GM12878 (cell line): Measurements from ENCODE around the gene TIMP4. TPM values are rescaled to one million over a fixed set of nuclear protein-coding genes. Genes with fewer than 3 reads are reported as not detected.

ENCODE experiments used
- ATAC-seq: fragments of 200-7000 bp; cut with Tn5 transposase; 3 replicates; pipeline ENCODE4 v1.9.1; 2020; ENCODE audit warnings: mild to moderate bottlenecking, moderate library complexity
- BruUV-seq: library from RNA; stranded (reverse); fragments of 400-500 nt; replicated peaks from 2 replicates; lab custom pipeline; 2021; lab: Mats Ljungman, UMichigan
- CTCF ChIA-PET: fragments of 300-600 bp; sonication (Branson Sonifier 250); formaldehyde crosslinking; extraction: SDS; loops from one replicate; lab custom pipeline; 2021; ENCODE audit warnings: inconsistent platforms; lab: Yijun Ruan, JAX
- POLR2A ChIA-PET: fragments of 350-600 bp; formaldehyde crosslinking; extraction: SDS; loops from one replicate; lab custom pipeline; 2021; ENCODE audit warnings: inconsistent platforms; lab: Charles Lee
- RAD21 ChIA-PET: fragments of 300-600 bp; sonication (Branson Sonifier 250); formaldehyde crosslinking; loops from one replicate; lab custom pipeline; 2023; ENCODE audit warnings: antibody characterized with exemption; ENCODE audit not compliant: unreplicated experiment; lab: Charles Lee
- SMC1A ChIA-PET: fragments of 300-600 bp; sonication (Branson Sonifier 250); formaldehyde crosslinking; loops from one replicate; lab custom pipeline; 2023; ENCODE audit not compliant: unreplicated experiment, uncharacterized antibody; lab: Charles Lee
- DNase-seq: peaks from one replicate; pipeline ENCODE4 v3.0.0-alpha.2; 2011; ENCODE audit warnings: low read depth, low spot score
- FAIRE-seq: peaks from 3 replicates; lab custom pipeline; 2011; peaks lifted over from hg19 to GRCh38; lab: Jason Lieb, UNC
- H2AFZ ChIP-seq: 2 replicates; pipeline ENCODE4 v1.6.0; 2011; ENCODE audit warnings: low read depth, low read length, control low read depth; ENCODE audit not compliant: control insufficient read depth
- H3K27ac ChIP-seq: 2 replicates; pipeline ENCODE4 v1.5.1; 2011; ENCODE audit warnings: control low read depth; ENCODE audit not compliant: control insufficient read depth, insufficient read depth
- H3K27me3 ChIP-seq, 2 experiments: replicated peaks in 1 of 2; 2 replicates each; pipeline versions ENCODE4 v1.6.0 to v1.6.1; 2011; ENCODE audit warnings: low read length in 1 of 2; ENCODE audit not compliant: control insufficient read depth in 2 of 2, insufficient read depth in 2 of 2
- H3K36me3 ChIP-seq, 2 experiments: 2 replicates each; pipeline ENCODE4 v1.5.1; 2011; ENCODE audit warnings: low read length in 1 of 2; ENCODE audit not compliant: control insufficient read depth in 2 of 2, insufficient read depth in 2 of 2
- H3K4me1 ChIP-seq: 2 replicates; pipeline ENCODE4 v1.6.1; 2011; ENCODE audit warnings: mild to moderate bottlenecking, low read length, moderate library complexity, mixed read lengths; ENCODE audit not compliant: control insufficient read depth, insufficient read depth
- H3K4me2 ChIP-seq: 2 replicates; pipeline ENCODE4 v1.6.0; 2011; ENCODE audit warnings: control low read depth; ENCODE audit not compliant: control insufficient read depth, insufficient read depth
- H3K4me3 ChIP-seq: fragments of 200-600 bp; sonication (generic); 2 replicates; pipeline ENCODE4 v1.5.1; 2016
- H3K79me2 ChIP-seq: 2 replicates; pipeline ENCODE4 v1.6.0; 2011; ENCODE audit warnings: low read length; ENCODE audit not compliant: control insufficient read depth, insufficient read depth
- H3K9ac ChIP-seq: 2 replicates; pipeline ENCODE4 v1.8.0; 2011; ENCODE audit warnings: low read length, control low read depth, mixed read lengths; ENCODE audit not compliant: control insufficient read depth, insufficient read depth
- H3K9me3 ChIP-seq: replicated peaks from 3 replicates; pipeline ENCODE4 v1.5.1; 2011; ENCODE audit warnings: mild to moderate bottlenecking, low read length; ENCODE audit not compliant: control insufficient read depth, insufficient read depth
- H4K20me1 ChIP-seq: 2 replicates; pipeline ENCODE4 v1.6.0; 2011; ENCODE audit not compliant: control insufficient read depth, insufficient read depth
- ATF7 ChIP-seq: fragments of 450-650 bp; IDR thresholded peaks from 2 replicates; pipeline ENCODE4 v1.6.1; 2016; ENCODE audit warnings: low read depth, mild to moderate bottlenecking
- BCLAF1 ChIP-seq: fragments of 450-650 bp; IDR thresholded peaks from 2 replicates; pipeline ENCODE4 v1.6.1; 2017; ENCODE audit warnings: antibody characterized with exemption, mild to moderate bottlenecking, moderate library complexity
- CHD1 ChIP-seq: IDR thresholded peaks from 2 replicates; pipeline ENCODE4 v1.6.1; 2012; ENCODE audit warnings: low read depth, low read length, improper control_type of control experiment
- IKZF1 ChIP-seq: fragments of 450-650 bp; conservative IDR thresholded peaks from 2 replicates; pipeline ENCODE4 v1.6.1; 2017; ENCODE audit warnings: antibody characterized with exemption, mild to moderate bottlenecking
- IRF3 ChIP-seq: fragments of 450-650 bp; IDR thresholded peaks from 2 replicates; pipeline ENCODE4 v1.6.1; 2014; ENCODE audit warnings: mild to moderate bottlenecking
- POLR2A ChIP-seq: IDR thresholded peaks from 2 replicates; pipeline ENCODE4 v1.6.1; 2011; ENCODE audit warnings: low read depth, mild to moderate bottlenecking, low read length
- POU2F2 ChIP-seq: IDR thresholded peaks from 3 replicates; pipeline ENCODE4 v1.6.1; 2011; ENCODE audit warnings: low read depth, mild to moderate bottlenecking, low read length, borderline replicate concordance
- RELA ChIP-seq: fragments of 450-650 bp; IDR thresholded peaks from 2 replicates; pipeline ENCODE4 v1.8.0; 2014; ENCODE audit warnings: borderline replicate concordance; ENCODE audit not compliant: partially characterized antibody
- SRF ChIP-seq, 2 experiments: IDR thresholded peaks; 2 replicates each; pipeline ENCODE4 v1.6.1; 2011; ENCODE audit warnings: low read depth in 2 of 2, low read length in 2 of 2, mild to moderate bottlenecking in 1 of 2, moderate library complexity in 1 of 2
- TCF12 ChIP-seq: IDR thresholded peaks from 2 replicates; pipeline ENCODE4 v1.6.1; 2011; ENCODE audit warnings: low read depth, mild to moderate bottlenecking, low read length
- TCF3 ChIP-seq: IDR thresholded peaks from 2 replicates; pipeline ENCODE4 v1.6.1; 2012; ENCODE audit warnings: low read depth, mild to moderate bottlenecking, low read length, borderline replicate concordance; ENCODE audit not compliant: insufficient read depth
- TCF7 ChIP-seq: IDR thresholded peaks from 2 replicates; pipeline ENCODE4 v1.6.1; 2014; ENCODE audit warnings: antibody characterized with exemption, borderline replicate concordance
- ZNF274 ChIP-seq: IDR thresholded peaks from one replicate; pipeline ENCODE4 v1.8.0; 2011; ENCODE audit not compliant: insufficient read length, insufficient read depth
- ZNF384 ChIP-seq: IDR thresholded peaks from 2 replicates; pipeline ENCODE4 v1.6.1; 2012; ENCODE audit warnings: low read depth, mild to moderate bottlenecking, low read length, improper control_type of control experiment, borderline replicate concordance
- ZNF622 ChIP-seq: fragments of 450-650 bp; IDR thresholded peaks from 2 replicates; pipeline ENCODE4 v1.6.1; 2017; ENCODE audit warnings: mild to moderate bottlenecking, inconsistent platforms
- in situ Hi-C: fragments of 300-500 bp; cut with MboI; formaldehyde crosslinking; loops from 9 replicates; pipeline ENCODE4 v1.14.3; 2018; ENCODE audit warnings: mixed read lengths
- intact Hi-C: fragments of 100-400 bp; cut with micrococcal nuclease; formaldehyde crosslinking; loops from one replicate; pipeline ENCODE4 v1.14.2; 2022; ENCODE audit not compliant: unreplicated experiment
- polyA plus RNA-seq, 11 experiments: library from polyadenylated mRNA; depleted of rRNA in 4 of 11; unstranded in 6 of 11; stranded (reverse) in 5 of 11; fragments of >200 nt; fragmentation: Nextera tagmentation in 4 of 11; fragmentation: Illumina TruSeq in 1 of 11; extraction: Ambion mirVana in 4 of 11; extraction: Trizol in 1 of 11; gene quantifications; 1 replicate in 1 of 11; 2 replicates in 10 of 11; pipeline versions ENCODE4 v1.2.1 to v1.2.3, GENCODE V29; 2011 to 2016; ENCODE audit warnings: inconsistent platforms in 2 of 11, missing spikeins in 2 of 11, low read depth in 1 of 11
- total RNA-seq, 4 experiments: library from RNA; depleted of rRNA in 3 of 4; stranded (reverse); fragments of >200 nt in 3 of 4; fragmentation: Illumina TruSeq in 1 of 4; extraction: Trizol in 1 of 4; gene quantifications; 2 replicates each; pipeline versions ENCODE4 v1.2.1 to v1.2.3, GENCODE V29; 2013 to 2021

TIMP4 gene
- total and polyA plus RNA-seq, 10 of the 15 experiments (the other 5 are each of a cell fraction or from before 2014, with no cell fraction given): 0.07 TPM; not detected in 9

GRCh38 chr3:12155264-12155663 is 3.4 kb downstream of the TIMP4 start:
- ChIA-PET RAD21 (interaction anchor here (1.5 kb wide), 1 partner anchor 32 kb away, joined by 4 read pairs; no protein-coding TSS in a partner anchor), POLR2A (interaction anchor here (0.6 kb wide), 1 partner anchor 340 kb away, joined by 6 read pairs; no protein-coding TSS in a partner anchor), CTCF (interaction anchor here (0.7 to 4.1 kb wide), 5 partner anchors 10 to 325 kb away, joined by 3 to 24 read pairs (median 8); no protein-coding TSS in a partner anchor), SMC1A (interaction anchor here (1.3 kb wide), 1 partner anchor 15 kb away, joined by 3 read pairs; no protein-coding TSS in a partner anchor)
- in situ Hi-C loops (no loop called here), intact Hi-C loops (no loop called here)
- no peaks in the 10 kb centered on the region for H3K79me2 ChIP-seq
- no peak overlapping the region for H3K4me2 ChIP-seq
- no TSS peak for BruUV-seq
- no peak overlapping the region for H3K27ac ChIP-seq
- H3K9ac ChIP-seq: no peak overlapping the region
- FAIRE-seq (no peak), DNase-seq (no peak), ATAC-seq (no peak)
- H3K4me3 ChIP-seq: no peak overlapping the region
- H3K4me1 ChIP-seq: no peaks in the 10 kb centered on the region
- peaks cover 0 to 1% of the 10 kb centered on the region in 2 experiments; a peak in 3 of 4 replicates for H3K27me3 ChIP-seq
- H3K9me3 ChIP-seq: no peaks in the 10 kb centered on the region
- TF ChIP-seq SRF (IDR thresholded peaks at IDR 0.05; ENCODE audit: low read depth in 2 of 2, low read length in 2 of 2) (no peak), CHD1 (no peak), IRF3 (no peak), ZNF622 (no peak), BCLAF1 (no peak), POU2F2 (no peak), TCF7 (no peak), ZNF274 (no peak), IKZF1 (no peak), ZNF384 (no peak), ATF7 (no peak), TCF12 (no peak), RELA (no peak), TCF3 (no peak), POLR2A (no peak)
- no peaks in the 10 kb centered on the region for H3K36me3 ChIP-seq
- no peaks in the 10 kb centered on the region for H4K20me1 ChIP-seq
- H2AFZ ChIP-seq: no peak overlapping the region
